ENCODE results near the gene TMIGD3.
"Not testable (repeated sequence)": the region's sequence is repeated elsewhere in the genome, so short reads cannot be mapped to it uniquely, and the experiment has no call there.

Gene TMIGD3

DNA sequence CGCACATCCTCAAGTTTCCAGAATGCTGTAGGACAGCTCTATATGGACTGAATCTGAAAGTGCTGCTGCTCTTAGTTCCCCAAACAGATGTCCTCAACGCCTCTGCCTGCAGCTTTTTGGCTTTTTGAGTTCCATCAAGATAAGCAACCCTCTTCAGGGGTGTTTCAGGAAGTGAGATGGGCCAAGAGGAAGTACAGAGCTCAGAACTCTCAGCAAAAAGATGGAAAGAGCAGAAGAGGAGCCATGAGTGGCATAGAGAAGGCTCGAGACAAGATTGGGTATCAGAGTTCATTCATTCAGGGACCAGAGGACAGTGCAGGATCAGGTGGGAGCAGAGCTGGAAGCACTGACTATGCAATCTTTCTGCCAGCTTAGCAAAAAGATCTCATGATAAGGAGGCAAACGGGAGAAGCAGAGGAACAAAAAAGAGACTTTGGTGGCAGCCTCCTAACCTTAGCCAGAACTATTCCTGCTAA is at the start of gene TMIGD3, which contains the start of gene ADORA3:
TSS of gene TMIGD3 (minus strand) at position 49 of the 476 bp plus-strand sequence. CDS start 279 bp downstream, outside the sequence.
TSS of gene ADORA3 (minus strand) at position 49 of the 476 bp plus-strand sequence. CDS start 279 bp downstream, outside the sequence.
- peak; percentile 44 for DNase-seq

DNA sequence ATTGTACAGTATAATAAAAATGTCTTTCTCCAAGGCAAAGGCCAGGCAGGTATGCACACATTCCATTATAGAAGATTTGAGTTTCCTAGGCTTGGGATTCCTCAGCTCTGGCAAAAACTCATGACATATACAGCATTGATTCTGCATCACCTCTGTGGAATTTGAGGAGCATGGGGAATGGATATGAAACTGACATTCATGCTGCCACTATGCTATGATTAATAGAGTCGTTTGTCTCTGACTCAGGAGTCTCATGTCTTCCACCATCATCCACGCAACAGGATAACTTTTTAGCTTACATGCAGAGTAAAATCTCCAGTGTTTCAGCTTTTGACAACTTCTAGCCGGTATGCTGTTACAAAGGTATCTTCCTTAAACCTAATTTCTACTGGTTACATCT is 49.8 kb upstream of the TMIGD3 start:
- DNase-seq: no peak

DNA sequence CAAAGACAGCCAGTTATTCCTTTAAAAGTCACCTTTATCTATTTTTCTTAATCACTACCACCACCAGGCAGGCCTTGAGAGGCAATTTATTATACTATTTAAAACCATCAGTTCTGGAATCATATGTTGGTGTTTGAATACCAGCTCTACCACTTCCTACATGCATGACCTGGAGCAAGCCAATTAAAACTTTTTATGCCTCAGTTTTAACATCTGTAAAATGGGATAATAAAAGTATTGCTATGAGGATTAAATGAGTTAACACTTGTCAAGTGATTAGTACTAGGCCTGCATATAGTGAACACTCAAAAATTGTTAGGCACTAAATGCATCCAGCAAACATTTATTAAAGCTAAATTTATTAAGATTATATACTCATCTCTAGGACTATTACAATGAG is 49.2 kb upstream of the TMIGD3 start:
- no peak for DNase-seq

DNA sequence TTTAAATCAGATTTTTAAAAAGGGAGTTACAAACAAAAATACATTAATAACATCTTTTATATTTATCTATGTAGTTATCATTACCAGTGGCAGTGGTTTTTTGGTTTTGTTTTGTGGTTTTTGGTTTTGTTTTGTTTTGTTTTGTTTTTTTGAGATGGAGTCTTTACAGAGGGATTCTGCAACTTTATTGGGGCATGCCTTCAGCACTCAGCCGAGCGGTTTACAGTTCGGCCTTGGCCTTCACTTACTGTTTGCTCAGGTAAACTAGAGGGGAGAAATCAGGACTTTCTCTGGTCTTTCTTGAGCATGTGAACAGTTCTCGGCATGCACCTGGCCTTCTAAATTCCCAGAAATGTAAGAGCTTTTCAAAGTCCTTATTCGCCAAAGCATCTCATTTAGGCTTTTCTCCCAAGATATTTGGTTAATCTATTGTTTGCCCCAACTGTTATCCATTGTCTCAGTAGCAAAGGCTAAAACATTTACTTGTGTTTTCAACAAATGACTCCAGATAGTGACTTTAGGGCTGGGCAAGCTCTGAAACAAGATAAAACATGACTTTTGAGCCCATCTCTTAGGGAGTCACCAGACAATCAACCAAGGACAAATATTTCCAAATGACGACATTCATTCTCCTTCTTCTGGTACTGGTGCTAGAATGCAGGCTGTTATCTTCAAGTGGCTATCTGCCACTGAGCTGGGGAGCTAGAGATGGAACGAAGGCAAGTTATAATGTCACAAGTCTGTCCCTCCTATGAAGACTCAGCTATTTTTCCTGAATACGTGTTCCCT is 48.4 kb upstream of the TMIGD3 start:
- no peak for DNase-seq

DNA sequence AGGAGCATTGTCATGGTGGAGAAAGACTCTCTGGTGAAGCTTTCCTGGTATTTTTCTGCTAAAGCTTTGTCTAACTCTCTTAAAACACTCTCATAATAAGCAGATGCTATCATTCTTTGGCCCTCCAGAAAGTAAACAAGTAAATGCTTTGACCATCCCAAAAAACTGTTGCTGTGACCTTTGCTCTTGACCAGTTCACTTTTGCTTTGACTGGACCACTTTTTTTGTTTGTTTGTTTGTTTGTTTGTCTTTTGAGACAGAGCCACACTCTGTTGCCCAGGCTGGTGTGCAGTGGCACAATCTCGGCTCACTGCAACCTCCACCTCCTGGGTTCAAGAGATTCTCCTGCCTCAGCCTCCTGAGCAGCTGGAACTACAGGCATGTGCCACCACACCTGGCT is 44.4 kb upstream of the TMIGD3 start:
- not testable (repeated sequence) for DNase-seq

DNA sequence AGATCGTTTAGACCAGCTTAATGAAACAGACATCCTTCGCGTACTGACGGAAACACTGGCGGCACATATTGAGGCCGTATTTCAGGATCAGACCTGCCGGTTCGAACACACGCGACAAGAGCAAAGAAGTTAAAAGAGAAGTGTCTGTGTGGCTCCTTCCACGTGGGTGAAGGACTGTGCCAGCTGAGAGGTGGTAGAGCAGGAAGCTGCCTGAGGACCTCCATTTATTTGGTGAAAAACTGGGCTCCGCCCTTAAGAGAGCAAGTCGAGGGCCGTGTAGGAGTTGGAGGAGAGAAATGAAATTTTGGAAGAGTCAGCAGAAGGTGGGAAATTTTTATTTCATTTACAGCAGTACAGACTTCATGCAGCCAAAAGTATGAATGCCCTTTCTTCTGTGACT is 38.8 kb upstream of the TMIGD3 start:
- DNase-seq: no peak

DNA sequence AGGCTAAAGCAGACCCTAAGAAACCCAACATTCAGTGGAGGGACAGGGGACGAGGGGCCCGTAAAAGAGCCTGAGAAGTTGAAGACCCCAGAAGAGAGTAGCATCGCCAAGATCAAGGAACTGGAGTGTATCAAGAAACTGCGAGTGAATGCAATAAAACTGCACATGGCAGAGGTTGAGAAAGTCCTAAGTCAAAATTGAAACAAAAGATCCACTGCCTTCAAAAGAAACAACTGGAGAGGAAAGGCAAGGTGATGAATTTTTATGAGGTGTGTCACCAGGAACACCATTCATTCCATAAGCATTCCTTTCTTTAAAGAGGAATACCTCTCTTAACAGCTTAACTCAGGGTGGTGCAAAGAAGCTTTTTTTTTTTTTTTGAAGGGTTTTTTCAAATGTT is 38.3 kb upstream of the TMIGD3 start:
- DNase-seq: no peak

DNA sequence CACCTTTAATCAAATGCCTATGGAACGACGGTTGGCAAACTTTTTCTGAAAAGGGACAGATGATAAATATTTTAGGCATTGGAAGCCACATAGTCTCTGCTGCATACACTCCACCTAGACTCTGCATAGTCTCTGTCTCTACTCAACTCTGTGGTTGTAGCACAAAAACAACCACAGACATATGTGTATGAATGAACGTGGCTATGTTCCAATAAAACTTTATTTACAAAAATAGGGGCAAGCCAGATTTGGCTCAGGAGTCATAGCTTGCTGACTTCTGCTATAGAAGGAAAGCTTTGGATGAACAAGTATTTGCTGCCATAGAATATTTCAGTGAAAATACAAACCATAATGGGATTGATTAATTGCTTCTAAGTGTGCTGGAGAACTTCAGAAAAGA is 37.5 kb upstream of the TMIGD3 start:
- no peak for DNase-seq

DNA sequence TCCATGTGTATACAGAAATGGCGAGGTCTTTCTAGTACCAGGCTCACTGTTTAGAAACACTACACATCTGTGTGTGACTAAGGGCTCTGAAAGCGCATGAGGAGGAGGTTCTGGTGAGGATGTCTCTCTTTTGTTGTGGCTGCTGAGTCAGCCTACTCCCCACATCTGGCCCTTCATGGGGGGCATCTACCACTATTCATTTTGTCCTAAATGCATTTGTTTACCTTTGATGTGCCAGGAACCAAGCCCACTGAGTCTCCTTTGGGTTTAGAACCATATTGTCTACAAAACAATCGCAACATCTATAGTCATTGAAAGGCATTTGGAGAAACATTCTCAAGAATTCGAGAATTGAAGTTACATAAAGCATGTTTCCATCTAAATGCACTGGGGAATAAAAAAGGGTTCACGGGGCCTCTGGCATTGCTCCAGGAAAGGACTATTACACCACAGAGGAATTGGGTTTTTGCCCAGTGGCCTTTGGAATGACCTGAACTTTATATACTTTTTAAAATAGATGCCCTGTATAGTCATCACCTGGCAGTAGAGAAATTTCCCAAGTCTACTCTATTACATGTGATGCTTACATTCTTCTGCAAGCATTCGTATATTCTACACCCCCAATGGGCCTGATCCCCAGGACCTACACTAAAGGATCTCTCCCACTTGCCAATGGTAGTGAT is 35.1 kb upstream of the TMIGD3 start:
- DNase-seq: no peak

DNA sequence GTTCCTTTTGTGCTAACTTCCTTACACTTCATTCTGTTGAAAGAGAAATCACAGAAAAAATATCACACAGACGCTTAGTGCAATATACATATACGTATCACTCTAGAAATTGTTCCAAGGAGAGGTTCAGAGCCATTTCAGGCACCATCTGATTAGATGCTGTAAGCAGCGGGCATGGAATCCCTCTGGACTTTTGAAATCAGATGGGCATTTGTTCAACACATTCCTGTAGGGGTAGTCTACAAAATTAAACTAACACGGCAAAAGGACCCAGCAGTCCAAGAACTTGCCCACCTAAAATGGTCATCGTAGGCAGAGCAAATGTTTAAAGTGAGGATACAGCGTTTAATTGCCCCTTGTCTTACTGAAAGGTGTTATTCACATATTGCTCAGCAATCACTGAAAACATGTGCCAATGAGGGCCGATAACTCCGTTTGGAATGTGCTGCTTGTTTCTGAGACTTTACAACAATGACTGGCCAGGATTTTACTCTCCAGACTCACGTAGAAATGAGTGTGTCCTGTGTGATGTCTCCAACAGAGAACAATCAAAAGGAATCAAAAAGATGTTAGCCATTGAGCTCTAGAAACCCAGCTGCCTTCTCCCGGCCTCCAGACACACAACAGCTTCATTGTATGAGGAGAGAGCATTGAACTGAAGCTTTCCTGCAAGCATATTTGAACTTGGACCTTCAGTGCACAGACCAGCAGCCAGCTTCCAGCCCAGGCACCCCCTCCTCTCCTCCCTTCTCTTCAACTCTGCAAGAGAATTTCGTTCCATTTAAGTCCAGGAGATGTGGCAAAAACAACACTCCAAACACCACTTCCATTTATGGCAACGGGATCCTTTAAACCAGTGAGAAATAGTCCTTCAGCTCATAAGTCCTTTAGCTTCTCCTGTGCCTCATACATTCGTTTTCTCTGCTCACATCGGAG is 32.1 kb upstream of the TMIGD3 start:
- no peak for DNase-seq

DNA sequence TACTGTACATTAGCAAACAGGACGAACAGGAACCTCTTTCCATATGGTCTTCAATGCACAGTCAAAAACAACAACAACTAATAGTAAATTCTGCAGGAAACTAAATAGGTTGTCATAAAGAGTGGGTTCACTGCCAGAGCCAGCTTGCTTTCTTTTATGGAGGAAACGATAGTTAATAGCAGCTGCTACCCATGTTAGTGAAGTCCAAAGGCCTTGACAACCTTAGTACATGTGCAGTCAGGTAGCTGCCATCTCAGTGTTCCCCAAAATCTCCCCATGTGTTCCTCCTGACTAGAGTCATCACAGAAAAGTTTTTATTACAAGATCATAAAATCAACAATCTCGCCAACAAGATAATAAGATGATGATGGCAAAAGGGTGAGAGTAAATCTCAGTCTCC is 16.6 kb upstream of the TMIGD3 start:
- DNase-seq: no peak

DNA sequence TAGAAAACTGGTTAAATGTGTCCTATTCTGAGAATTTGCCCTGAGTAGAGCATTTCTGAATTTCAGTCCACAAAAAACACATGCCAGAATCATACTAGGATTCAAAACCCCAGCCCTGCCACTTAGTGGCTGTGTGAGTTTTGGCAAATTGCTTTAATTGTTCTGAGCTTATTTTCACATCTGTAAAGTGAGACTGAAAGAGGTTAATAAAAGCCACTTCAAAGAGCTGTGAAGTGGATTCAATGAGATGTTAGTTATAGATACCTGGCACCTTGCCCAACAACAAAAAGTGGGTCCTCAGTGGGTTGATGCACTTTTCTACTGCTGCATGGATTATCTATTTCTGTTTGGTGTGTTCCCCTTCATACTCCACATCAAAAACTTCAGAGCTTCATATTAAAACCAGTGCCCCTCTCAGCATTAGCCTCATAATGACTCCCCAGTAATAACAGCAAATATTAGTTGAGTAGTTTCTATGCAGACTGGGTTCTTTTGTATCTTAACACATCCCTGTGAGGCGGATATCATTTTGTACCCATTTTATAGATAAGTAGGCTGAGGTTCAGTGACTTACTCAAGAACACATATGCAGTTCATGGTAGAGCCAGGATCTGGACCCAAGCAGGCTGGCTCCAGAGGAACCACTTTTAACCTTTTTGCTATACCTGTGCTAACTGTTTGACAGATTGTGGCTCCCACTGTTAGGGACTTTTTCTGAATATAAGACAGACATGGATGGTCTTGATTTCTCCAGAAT is 14.2 kb upstream of the TMIGD3 start:
- no peak for DNase-seq

DNA sequence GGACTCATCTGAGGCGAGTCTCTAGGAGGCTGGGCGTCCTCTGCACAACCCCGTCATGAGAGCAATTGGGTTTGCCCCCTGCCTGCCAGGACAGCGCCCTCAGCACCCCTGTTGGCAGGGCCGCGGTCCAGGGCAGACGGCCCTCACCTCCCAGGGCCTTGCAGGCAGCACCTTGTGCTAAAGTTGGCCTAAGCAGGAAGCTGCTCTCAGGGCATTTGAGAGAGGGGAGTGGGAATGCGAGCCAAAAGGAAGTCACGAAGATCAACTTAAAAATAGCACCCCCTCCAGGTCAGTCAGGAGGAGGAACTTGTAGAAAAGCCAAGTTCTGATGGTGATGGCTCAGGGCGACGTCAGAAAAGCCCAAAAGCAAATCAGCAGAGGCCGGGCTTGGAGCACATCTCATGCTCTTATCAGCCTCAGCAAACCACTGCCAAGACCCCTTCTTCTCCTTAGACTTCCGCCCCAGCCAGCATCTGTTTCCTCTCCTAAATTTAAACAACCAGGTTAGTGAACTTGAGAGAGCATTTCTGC is 12.6 kb upstream of the TMIGD3 start:
- peak; percentile 69 for DNase-seq

DNA sequence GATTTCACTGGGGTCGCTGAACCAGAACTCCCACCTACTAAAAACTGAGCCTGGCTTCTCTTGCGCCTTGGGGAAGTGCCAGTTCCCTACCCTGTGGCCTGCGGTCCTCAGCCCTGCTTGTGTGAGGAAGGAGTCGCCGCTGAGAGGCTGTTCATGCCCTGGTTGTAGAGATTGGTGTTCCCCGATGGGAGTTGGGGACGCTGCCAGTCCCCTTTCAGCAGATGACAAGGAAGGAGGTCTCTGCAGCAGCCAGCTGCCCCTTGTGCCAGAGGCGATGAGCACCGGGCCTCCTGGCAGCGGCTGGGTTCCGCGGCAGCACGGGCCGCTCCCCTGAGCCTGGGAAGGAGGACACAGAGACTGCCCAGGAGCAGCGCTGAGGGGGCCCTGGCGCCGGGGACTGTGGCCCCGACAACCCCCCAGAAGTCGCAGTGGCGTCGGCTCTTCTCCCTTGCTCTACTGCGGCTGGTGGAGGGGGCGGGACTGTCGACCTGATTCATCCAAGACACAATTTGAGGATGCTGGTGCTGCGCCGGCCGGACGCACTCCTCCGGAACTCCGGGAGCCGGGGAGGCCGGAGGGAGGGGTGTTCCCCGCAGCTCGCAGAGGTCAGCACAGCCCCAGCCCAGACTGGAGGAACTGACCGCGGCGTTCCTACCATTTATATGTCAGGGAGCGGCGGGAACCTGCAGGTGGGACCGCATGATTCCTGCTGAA is 12.0 kb upstream of the TMIGD3 start:
- DNase-seq: peak; percentile 28

DNA sequence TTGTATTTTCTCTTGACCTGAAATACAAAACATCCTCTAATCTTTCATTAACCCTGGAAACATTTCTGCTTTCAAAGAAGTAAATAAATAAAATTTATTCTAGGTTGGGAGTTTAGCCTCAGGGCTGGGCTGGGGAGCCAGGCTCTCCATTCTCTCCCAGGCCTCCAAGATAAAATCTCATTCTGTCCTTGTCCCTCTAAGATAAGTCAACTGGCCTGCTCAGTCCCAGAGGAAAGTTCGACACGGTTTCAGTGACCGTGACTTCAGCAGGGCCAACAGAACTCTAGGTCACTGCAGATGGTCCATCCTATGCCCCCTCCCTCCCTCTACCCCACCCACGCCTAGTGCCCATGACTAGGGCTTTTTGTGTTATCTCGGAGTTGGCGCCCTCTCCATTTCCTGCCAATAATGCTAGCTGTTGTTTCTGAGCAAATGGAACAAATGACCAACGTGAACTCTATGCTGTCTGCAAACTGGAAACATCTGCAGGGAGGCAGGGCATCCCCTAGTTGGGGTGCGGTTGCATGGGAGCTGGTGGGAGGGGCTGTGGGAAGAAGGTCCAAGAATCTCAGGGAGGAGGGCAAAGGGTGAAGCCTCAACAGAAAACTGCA is 10.1 kb upstream of the TMIGD3 start:
- DNase-seq: no peak

DNA sequence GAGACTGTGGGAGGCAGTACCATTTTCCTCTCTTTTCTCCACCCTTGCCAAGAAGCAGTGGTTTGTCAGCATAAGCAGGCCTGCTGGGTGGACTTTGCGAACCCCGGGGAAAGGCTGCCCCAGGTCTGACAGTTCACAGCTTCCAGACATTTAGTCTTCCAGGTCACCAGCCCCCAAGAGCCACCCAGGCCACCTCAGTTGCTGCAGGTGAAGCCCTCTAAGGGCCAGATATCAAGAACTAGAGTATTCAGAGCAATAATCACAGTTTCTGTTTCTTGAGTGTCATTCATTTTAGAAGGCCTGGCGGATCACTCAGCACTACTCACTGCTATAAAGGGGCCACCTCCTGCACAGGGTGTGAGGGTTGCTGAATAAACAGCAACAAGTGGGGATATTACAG is 9.5 kb upstream of the TMIGD3 start:
- DNase-seq: no peak

DNA sequence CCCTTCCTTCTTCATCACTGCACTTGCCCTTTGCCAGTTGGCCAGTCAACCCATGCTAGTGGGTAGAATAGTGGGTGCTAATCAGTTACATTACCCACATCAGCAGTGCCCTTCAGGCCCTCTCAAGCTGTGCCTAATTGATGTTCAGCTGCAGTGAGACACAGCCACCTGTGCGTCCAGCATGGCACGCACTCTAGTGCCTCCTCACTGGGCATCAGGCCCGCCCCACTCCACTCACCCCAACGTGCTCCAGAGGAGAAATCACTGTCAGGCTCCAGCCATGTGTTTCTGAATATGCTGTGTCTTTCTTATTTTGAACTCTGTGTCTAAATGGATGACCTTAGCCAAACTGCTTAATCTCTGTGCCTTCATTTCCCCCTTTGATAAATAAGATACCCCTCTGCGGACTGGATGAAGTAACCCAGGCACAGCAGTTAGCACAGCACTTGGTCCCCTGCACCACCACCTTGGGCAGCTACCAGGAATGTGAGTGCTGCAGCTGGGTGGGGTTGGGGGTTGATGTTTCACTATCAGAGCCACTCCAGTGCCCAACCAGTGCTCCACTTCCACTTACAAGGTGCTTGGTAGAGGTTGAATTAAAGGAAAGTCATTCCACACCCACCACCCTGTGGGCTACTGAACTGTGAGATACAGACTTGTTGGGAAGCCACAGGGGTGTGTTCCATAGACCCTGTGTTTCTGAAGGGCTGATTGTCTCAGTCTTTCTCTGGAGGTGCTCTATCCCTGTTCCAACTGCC is 8.9 kb upstream of the TMIGD3 start:
- no peak for DNase-seq

DNA sequence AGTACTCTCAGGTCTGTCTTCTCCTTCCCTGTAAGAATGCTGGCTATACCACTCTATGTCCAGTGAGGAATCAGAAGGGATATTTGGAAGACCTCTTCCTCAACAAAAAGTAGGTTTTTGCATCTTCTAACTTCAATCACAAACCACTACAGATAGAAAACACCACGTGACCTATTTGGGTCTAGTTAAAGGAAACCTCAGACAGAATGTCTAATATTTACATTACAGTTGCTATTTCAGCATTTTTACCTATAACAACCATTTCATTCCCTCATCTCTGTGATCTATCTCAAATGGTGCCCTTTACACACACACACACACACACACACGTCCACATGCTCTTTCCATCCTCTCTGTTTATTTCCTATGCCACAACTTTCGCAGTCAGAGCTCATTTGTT is 7.9 kb upstream of the TMIGD3 start:
- no peak for DNase-seq

DNA sequence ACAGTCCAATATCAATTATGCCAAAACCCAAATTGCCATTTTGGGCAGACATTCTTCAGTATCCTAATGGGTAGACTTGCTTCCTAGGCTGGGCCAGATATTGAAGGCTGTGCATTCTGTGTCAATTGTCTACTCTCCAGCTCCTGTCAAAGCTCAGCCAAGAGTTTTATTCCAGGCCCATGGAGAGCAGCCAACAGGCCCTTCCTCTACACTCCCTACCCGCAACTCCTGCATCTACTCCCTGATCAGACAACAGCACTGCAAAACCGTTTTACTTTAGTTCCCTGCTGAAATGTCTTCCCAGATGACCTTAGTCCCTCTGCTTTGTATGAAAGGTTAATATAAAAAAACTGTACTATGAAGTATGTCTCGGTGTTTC is 6.6 kb upstream of the TMIGD3 start:
- DNase-seq: no peak
